Calu3 (cell line): ENCODE results near the gene RRAS2. TPM values are rescaled to one million over a fixed set of nuclear protein-coding genes. Genes with fewer than 3 reads are reported as not detected.
"Not testable (repeated sequence)": the region's sequence is repeated elsewhere in the genome, so short reads cannot be mapped to it uniquely, and the experiment has no call there.

Source experiments
- BruUV-seq: library from RNA; stranded (reverse); fragments of 400-500 nt; replicated peaks from 2 replicates; lab custom pipeline; 2021; lab: Mats Ljungman, UMichigan
- CTCF ChIA-PET: fragments of 300-600 bp; sonication (Branson Sonifier 250); formaldehyde crosslinking; loops from one replicate; lab custom pipeline; 2022; ENCODE audit warnings: antibody characterized with exemption; lab: Charles Lee
- DNase-seq: peaks from one replicate; pipeline ENCODE4 v3.0.0; 2022
- H3K27ac Mint-ChIP-seq: one replicate; pipeline ENCODE4 v1.8.0; 2022; ENCODE audit warnings: mixed read lengths; ENCODE audit not compliant: unreplicated experiment
- H3K27me3 Mint-ChIP-seq: one replicate; pipeline ENCODE4 v1.8.0; 2022; ENCODE audit warnings: mixed read lengths; ENCODE audit not compliant: unreplicated experiment
- H3K36me3 Mint-ChIP-seq: one replicate; pipeline ENCODE4 v1.8.0; 2022; ENCODE audit warnings: mild to moderate bottlenecking, moderate library complexity, mixed read lengths; ENCODE audit not compliant: insufficient read depth, unreplicated experiment
- H3K4me1 Mint-ChIP-seq: one replicate; pipeline ENCODE4 v1.8.0; 2022; ENCODE audit warnings: mild to moderate bottlenecking, low read depth, mixed read lengths; ENCODE audit not compliant: unreplicated experiment
- H3K4me3 Mint-ChIP-seq: one replicate; pipeline ENCODE4 v1.8.0; 2022; ENCODE audit warnings: mild to moderate bottlenecking, low read depth, moderate library complexity, mixed read lengths; ENCODE audit not compliant: unreplicated experiment
- H3K9me3 Mint-ChIP-seq: one replicate; pipeline ENCODE4 v1.8.0; 2022; ENCODE audit warnings: low read depth, mixed read lengths; ENCODE audit not compliant: unreplicated experiment
- CTCF ChIP-seq: fragments of 200-600 bp; IDR thresholded peaks from one replicate; pipeline ENCODE4 v1.8.0; 2022; ENCODE audit warnings: antibody characterized with exemption; ENCODE audit not compliant: unreplicated experiment
- intact Hi-C: fragments of 100-400 bp; cut with micrococcal nuclease; formaldehyde crosslinking; loops from one replicate; pipeline ENCODE4 v1.10.0; 2022; ENCODE audit not compliant: unreplicated experiment
- total RNA-seq: library from RNA; stranded (reverse); gene quantifications from 2 replicates; pipeline ENCODE4 v1.2.3, GENCODE V29; 2022

The RRAS2 gene
- total RNA-seq, 1 experiment from 2014 or later = 42.8 TPM

DNA sequence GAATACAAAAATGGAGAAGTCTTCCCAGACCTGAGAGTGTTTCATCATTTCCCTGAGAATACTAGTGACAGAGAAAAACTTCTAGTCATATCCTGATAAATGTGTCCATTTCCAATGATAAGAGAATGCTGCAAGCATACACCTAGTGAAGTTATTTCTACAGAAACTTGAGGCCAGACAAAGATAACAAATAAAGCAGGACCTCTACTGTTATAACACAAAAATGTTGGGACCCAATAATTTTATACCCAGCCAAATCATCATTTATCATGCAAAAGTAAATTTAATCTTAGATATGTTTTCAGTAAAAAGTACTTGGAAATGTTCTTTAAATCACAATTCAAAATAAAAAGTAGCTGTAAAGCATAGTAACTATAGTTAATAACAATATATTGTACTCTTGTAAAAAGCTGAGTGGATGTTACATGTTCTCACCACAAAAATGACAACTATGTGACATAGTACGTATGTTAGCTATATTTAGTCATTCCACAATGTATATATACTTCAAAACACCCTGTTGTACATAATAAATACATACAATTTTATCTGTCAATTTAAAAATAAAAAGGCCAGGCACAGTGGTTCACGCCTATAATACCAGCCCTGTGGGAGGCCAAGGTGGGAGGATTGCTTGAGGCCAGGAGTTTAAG lies 12.6 kb downstream of the RRAS2 start:
- H3K4me3 Mint-ChIP-seq = no peak overlapping the region
- CTCF ChIA-PET = no interaction called here
- H3K27me3 Mint-ChIP-seq = no peaks in the 10 kb centered on the region
- BruUV-seq = no TSS peak
- intact Hi-C loops = no loop called here
- H3K36me3 Mint-ChIP-seq = no peaks in the 10 kb centered on the region
- H3K4me1 Mint-ChIP-seq = no peaks in the 10 kb centered on the region
- peaks cover 3% of the 10 kb centered on the region for H3K9me3 Mint-ChIP-seq
- DNase-seq = no peak
- no peak for TF ChIP-seq CTCF
- H3K27ac Mint-ChIP-seq = no peak overlapping the region

- no peaks in the 10 kb centered on the region for H3K27me3 Mint-ChIP-seq
- no peak for DNase-seq
- intact Hi-C loops = no loop called here
- peaks cover 3% of the 10 kb centered on the region for H3K9me3 Mint-ChIP-seq
- no peak overlapping the region for H3K4me3 Mint-ChIP-seq
- no peak overlapping the region for H3K27ac Mint-ChIP-seq
- CTCF ChIA-PET = no interaction called here
- BruUV-seq = no TSS peak
- no peaks in the 10 kb centered on the region for H3K4me1 Mint-ChIP-seq
- H3K36me3 Mint-ChIP-seq = no peaks in the 10 kb centered on the region
- TF ChIP-seq CTCF = no peak
Measured at GRCh38 chr11:14345668-14346067, 13.3 kb downstream of the RRAS2 start.

DNA sequence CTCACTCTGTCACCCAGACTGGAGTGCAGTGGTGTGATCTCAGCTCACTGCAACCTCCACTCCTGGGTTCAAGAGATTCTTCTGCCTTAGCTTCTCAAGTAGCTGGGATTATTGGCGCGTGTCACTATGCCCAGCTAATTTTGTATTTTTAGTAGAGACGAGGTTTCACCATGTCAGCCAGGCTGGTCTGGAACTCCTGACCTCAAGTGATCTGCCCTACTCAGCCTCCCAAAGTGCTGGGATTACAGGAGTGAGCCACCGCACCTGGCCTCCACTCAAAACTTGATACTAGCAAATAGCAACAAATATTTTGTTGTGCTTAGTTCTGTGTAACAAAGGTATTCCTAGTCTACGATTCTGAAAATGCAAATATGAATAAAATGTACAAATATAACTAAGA lies 14.0 kb downstream of the RRAS2 start:
- CTCF ChIA-PET = interaction anchor here (0.6 kb wide), 1 partner anchor 1656 kb away, joined by 3 read pairs; no protein-coding TSS in a partner anchor
- H3K27me3 Mint-ChIP-seq = not testable (repeated sequence)

GRCh38 chr11:14342906-14343305 lies 16.1 kb downstream of the RRAS2 start:
- no peaks in the 10 kb centered on the region for H3K27me3 Mint-ChIP-seq
- CTCF ChIA-PET = no interaction called here
- H3K4me3 Mint-ChIP-seq = no peak overlapping the region
- H3K9me3 Mint-ChIP-seq = no peaks in the 10 kb centered on the region
- no peak for DNase-seq
- BruUV-seq = no TSS peak
- no peaks in the 10 kb centered on the region for H3K4me1 Mint-ChIP-seq
- H3K27ac Mint-ChIP-seq = no peak overlapping the region
- no peak for TF ChIP-seq CTCF
- H3K36me3 Mint-ChIP-seq = no peaks in the 10 kb centered on the region
- intact Hi-C loops = no loop called here

More for the DNA sequence above, 14.0 kb downstream of the RRAS2 start:
- H3K4me1 Mint-ChIP-seq, H3K27ac Mint-ChIP-seq, BruUV-seq, intact Hi-C loops, H3K4me3 Mint-ChIP-seq, H3K9me3 Mint-ChIP-seq, H3K36me3 Mint-ChIP-seq, DNase-seq: not testable (repeated sequence)

GRCh38 chr11:14341968-14342367 lies 17.0 kb downstream of the RRAS2 start:
- H3K9me3 Mint-ChIP-seq = no peaks in the 10 kb centered on the region
- CTCF ChIA-PET = no interaction called here
- H3K4me1 Mint-ChIP-seq = peaks cover 4% of the 10 kb centered on the region
- no peaks in the 10 kb centered on the region for H3K36me3 Mint-ChIP-seq
- H3K4me3 Mint-ChIP-seq = no peak overlapping the region
- no peak overlapping the region for H3K27ac Mint-ChIP-seq
- no TSS peak for BruUV-seq
- no peaks in the 10 kb centered on the region for H3K27me3 Mint-ChIP-seq
- TF ChIP-seq CTCF = no peak
- no peak for DNase-seq
- intact Hi-C loops = no loop called here
